ENCODE results near the gene RIPOR3.
"Not testable (repeated sequence)": the region's sequence is repeated elsewhere in the genome, so short reads cannot be mapped to it uniquely, and the experiment has no call there.

The RIPOR3 gene

GRCh38 chr20:50541606-50542041, 149.7 kb downstream of the RIPOR3 start:
- no peak for DNase-seq

DNA sequence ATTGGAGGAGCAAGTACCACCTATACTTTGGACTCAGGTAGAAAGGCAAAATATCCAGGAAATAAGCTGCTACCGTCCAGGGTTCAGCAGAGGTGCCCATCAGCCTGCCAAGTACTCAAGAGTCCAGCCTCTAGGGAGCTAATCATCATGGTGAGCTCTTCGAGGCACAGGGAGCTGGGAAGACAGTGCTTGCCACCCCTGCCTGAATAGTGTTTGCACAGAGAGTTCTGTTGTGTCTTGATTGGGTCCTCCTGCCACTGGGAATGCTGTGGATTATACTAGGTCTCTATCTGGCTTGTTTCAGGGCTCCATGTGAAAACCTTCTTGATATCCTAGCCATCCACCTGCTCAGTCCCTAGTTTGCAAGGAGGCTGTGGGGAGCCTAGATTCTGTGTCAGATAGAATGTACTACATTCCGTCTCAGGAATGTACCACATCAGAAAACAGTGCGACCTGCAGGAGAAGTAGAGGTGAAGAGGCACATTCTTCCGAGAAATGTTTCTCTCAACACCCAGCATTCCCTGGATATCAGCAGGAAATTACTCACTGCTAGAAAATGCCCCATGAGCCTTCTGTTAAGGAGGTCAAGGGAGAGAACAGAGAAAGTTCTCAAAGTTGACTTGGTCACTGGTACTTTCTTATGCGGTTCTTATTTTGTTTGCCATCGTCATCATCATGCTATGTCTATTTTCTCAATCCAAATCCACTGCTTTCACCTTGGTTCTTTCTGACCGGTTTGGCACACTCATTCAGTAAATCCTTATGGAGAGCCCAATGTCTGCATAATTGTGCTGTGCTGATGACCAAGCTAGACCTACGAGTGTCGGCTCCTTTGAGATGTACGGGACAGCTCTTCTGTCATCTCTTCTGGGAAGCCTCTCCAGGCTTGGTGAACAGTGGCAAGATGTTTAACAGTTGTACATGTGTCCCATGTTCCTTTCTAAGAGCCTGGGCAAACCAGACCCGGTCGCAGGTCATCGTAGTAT, 150.4 kb downstream of the RIPOR3 start:
- no peak for DNase-seq

DNA sequence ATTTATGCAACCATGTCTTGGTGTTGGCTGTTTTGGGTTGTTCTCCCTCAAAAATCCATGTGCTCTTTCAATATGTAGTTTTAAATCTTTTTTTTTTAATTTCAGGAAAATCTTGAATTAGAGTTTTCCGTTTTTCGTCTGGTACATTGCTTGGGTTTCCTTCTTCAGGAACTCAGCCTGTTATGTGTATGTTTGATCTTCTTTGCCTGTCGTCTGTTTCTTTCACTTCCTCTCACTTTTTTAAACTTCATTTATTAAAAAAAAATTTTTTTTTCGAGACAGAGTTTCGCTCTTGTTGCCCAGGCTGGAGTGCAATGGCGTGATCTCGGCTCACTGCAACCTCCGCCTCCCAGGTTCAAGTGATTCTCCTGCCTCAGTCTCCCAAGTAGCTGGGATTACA, 151.5 kb downstream of the RIPOR3 start:
- DNase-seq: not testable (repeated sequence)

DNA sequence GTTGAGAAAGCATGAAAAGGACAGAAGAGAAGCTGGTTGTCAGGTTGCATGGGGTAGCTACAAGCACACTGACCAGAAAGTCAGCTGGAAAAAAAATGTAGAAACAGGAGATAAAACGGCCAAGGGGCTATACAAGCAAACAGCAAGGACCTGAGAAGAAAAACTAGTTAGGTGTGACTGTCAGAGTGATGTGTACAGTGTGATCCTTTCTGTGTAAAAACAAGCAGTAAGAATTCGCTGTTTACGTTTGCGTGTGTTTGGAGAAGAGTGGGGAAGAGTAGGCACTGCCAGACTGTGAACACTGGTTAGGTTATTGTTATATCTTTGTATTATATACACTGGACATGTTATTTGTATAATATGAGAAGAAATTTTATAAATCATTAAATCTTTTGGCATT, 153.1 kb downstream of the RIPOR3 start:
- DNase-seq: no peak

DNA sequence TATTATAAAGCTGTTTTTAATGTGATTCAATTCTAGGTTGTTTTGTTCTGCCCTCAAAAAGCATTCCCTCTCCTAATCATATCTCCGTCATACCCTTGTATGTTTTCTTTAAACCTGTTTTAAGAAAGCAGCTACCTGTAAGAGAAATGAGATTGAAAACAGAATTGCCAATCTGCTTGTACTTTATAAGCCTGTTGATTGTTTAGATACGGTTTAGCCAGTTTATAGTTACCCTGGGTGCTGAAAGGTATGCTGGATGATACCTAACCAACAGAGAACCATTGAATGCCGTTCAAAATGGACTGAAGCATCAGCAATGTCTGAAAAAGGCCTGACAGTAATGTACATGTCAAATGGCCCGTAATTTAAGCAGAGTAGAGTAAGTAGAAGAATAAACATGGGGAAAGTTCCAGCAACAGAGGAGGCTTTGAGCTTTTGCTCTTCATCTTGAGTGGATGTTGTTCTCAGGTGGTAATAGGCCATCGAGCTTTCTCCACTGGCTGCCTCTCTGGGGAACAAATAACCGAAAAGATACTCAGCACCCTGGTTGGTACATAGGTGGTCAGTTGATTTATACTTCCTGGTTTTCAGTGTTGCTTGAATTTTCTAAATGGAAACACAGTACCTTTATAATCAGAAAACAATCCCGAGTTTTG, 153.7 kb downstream of the RIPOR3 start:
- no peak for DNase-seq

- DNase-seq: no peak
Observed at GRCh38 chr20:50536333-50536732, 155.0 kb downstream of the RIPOR3 start.

All from SIG-M5 (cell line).